GM21619 (cell line): ENCODE measurements around the gene MN1.

Experiments
- ATAC-seq: cut with Tn5 transposase; IDR thresholded peaks from one replicate; pipeline ENCODE4 v1.9.1; 2021; ENCODE audit not compliant: unreplicated experiment

Gene MN1

GRCh38 chr22:27786291-27786932 lies 15.1 kb downstream of the MN1 start:
- ATAC-seq = no peak

GRCh38 chr22:27785831-27786230 lies 15.7 kb downstream of the MN1 start:
- no peak for ATAC-seq

- no peak for ATAC-seq
Measured at GRCh38 chr22:27784120-27784475, 17.5 kb downstream of the MN1 start.

GRCh38 chr22:27783436-27784119 lies 18.0 kb downstream of the MN1 start:
- no peak for ATAC-seq

- no peak for ATAC-seq
Measured at GRCh38 chr22:27782088-27782487, 19.5 kb downstream of the MN1 start.

- no peak for ATAC-seq
Measured at GRCh38 chr22:27780161-27780575, 21.4 kb downstream of the MN1 start.

GRCh38 chr22:27779643-27780042 lies 21.9 kb downstream of the MN1 start:
- ATAC-seq = no peak

- ATAC-seq = no peak
Measured at GRCh38 chr22:27778294-27779090, 23.1 kb downstream of the MN1 start.

- no peak for ATAC-seq
Measured at GRCh38 chr22:27777128-27777527, 24.4 kb downstream of the MN1 start.

GRCh38 chr22:27776650-27776958 lies 25.0 kb downstream of the MN1 start:
- no peak for ATAC-seq

- ATAC-seq = no peak
Measured at GRCh38 chr22:27775758-27776649, 25.6 kb downstream of the MN1 start.

GRCh38 chr22:27775087-27775698 lies 26.4 kb downstream of the MN1 start:
- ATAC-seq = no peak

- ATAC-seq = no peak
Measured at GRCh38 chr22:27774200-27774599, 27.4 kb downstream of the MN1 start.

- ATAC-seq = no peak
Measured at GRCh38 chr22:27772984-27773498, 28.5 kb downstream of the MN1 start.

- no peak for ATAC-seq
Measured at GRCh38 chr22:27772081-27772983, 29.2 kb downstream of the MN1 start.

GRCh38 chr22:27771637-27772036 lies 29.9 kb downstream of the MN1 start:
- ATAC-seq = no peak

GRCh38 chr22:27769012-27769411 lies 32.5 kb downstream of the MN1 start:
- no peak for ATAC-seq

GRCh38 chr22:27768027-27768653 lies 33.4 kb downstream of the MN1 start:
- ATAC-seq = no peak

- no peak for ATAC-seq
Measured at GRCh38 chr22:27766679-27767078, 34.9 kb downstream of the MN1 start.
